T-cell (primary cell): ENCODE data around the gene CNKSR3. TPM values are rescaled to one million over a fixed set of nuclear protein-coding genes. Genes with fewer than 3 reads are reported as not detected.

Experiments
- ATAC-seq, 4 experiments: fragments of 200-7000 bp in 3 of 4; fragments of 150-1000 bp in 1 of 4; cut with Tn5 transposase; replicated peaks in 1 of 4; 1 replicate in 3 of 4; 2 replicates in 1 of 4; pipeline ENCODE4 v1.10.0; 2021; ENCODE audit warnings: moderate library complexity in 3 of 4, mild to moderate bottlenecking in 2 of 4, moderate number of reproducible peaks in 1 of 4
- CTCF ChIA-PET, 2 donors: fragments of 300-600 bp; sonication (Branson Sonifier 250); formaldehyde crosslinking; loops; one replicate each; lab custom pipeline; 2022; ENCODE audit warnings: antibody characterized with exemption in 2 of 2; lab: Charles Lee
- POLR2A ChIA-PET, 2 donors: fragments of 300-600 bp; sonication (Branson Sonifier 250); formaldehyde crosslinking; loops; one replicate each; lab custom pipeline; 2022; ENCODE audit warnings: antibody characterized with exemption in 2 of 2; lab: Charles Lee
- DNase-seq, 35 experiments: peaks; one replicate each; pipeline versions ENCODE4 v3.0.0 to v3.0.0-alpha.2; 2013 to 2023
- H3K27ac ChIP-seq: one replicate; pipeline ENCODE4 v1.5.1; 2013; ENCODE audit warnings: low read length
- H3K27me3 ChIP-seq, 2 experiments: replicated peaks in 1 of 2; 1 replicate in 1 of 2; 2 replicates in 1 of 2; pipeline versions ENCODE4 v1.6.1 to v1.7.0; 2013; ENCODE audit warnings: low read length in 1 of 2, mixed read lengths in 1 of 2; ENCODE audit not compliant: control insufficient read depth in 2 of 2, insufficient read depth in 2 of 2; ENCODE audit errors: extremely low read depth in 1 of 2
- H3K36me3 ChIP-seq, 2 donors: 1 replicate in 1 of 2; 2 replicates in 1 of 2; pipeline versions ENCODE4 v1.6.1 to v1.7.0; 2013; ENCODE audit warnings: low read length in 1 of 2; ENCODE audit not compliant: control insufficient read depth in 2 of 2, insufficient read depth in 1 of 2; ENCODE audit errors: extremely low read depth in 1 of 2
- H3K4me1 ChIP-seq, 2 experiments: 1 replicate in 1 of 2; 2 replicates in 1 of 2; pipeline versions ENCODE4 v1.6.1 to v1.7.0; 2013; ENCODE audit warnings: low read length in 2 of 2, mixed read lengths in 1 of 2; ENCODE audit not compliant: insufficient read depth in 2 of 2, control insufficient read depth in 1 of 2; ENCODE audit errors: extremely low read depth in 1 of 2
- H3K4me3 ChIP-seq, 2 donors: 1 replicate in 1 of 2; 2 replicates in 1 of 2; pipeline versions ENCODE4 v1.5.1 to v1.7.0; 2013; ENCODE audit warnings: mild to moderate bottlenecking in 2 of 2, low read length in 1 of 2, moderate library complexity in 1 of 2; ENCODE audit not compliant: control insufficient read depth in 1 of 2; ENCODE audit errors: extremely low read depth in 1 of 2
- H3K9me3 ChIP-seq: 2 replicates; pipeline ENCODE4 v1.7.0; 2013
- H3K27ac Mint-ChIP-seq, 2 donors: one replicate each; pipeline ENCODE4 v1.8.0; 2020 to 2021; ENCODE audit warnings: mild to moderate bottlenecking in 2 of 2, mixed read lengths in 2 of 2
- H3K27me3 Mint-ChIP-seq, 2 donors: one replicate each; pipeline ENCODE4 v1.8.0; 2021 to 2022; ENCODE audit warnings: mixed read lengths in 2 of 2
- H3K36me3 Mint-ChIP-seq: one replicate; pipeline ENCODE4 v1.8.0; 2021; ENCODE audit warnings: mixed read lengths
- H3K4me1 Mint-ChIP-seq, 3 donors: one replicate each; pipeline ENCODE4 v1.8.0; 2020 to 2022; ENCODE audit warnings: mixed read lengths in 3 of 3, mild to moderate bottlenecking in 1 of 3
- H3K4me3 Mint-ChIP-seq, 3 donors: one replicate each; pipeline ENCODE4 v1.8.0; 2020 to 2022; ENCODE audit warnings: mild to moderate bottlenecking in 3 of 3, mixed read lengths in 3 of 3, moderate library complexity in 3 of 3
- H3K9me3 Mint-ChIP-seq, 3 donors: one replicate each; pipeline ENCODE4 v1.8.0; 2020 to 2022; ENCODE audit warnings: mixed read lengths in 3 of 3
- WGBS: methylation state at CpG from one replicate; pipeline ENCODE4 v1.1.5; 2013; ENCODE audit warnings: missing lambda C conversion rate; ENCODE audit not compliant: insufficient coverage; 5-methylcytosine and 5-hydroxymethylcytosine counted together
- total RNA-seq, 35 experiments: library from RNA in 6 of 35; stranded (reverse) in 6 of 35; fragments of 120-200 nt in 1 of 35; gene quantifications; one replicate each; pipeline versions ENCODE4 v1.2.1 to v1.2.4 and lab custom pipeline; 2013 to 2026

The CNKSR3 gene
- total RNA-seq, 5 donors from 2014 or later (not counting 1 experiment from before 2014, with no cell fraction given), result 0.05 to 0.35 (median 0.20) TPM

- Mint-ChIP-seq H3K36me3 (no peaks in the 10 kb centered on the region), H3K27ac (no peak overlapping the region), H3K4me1 (no peaks in the 10 kb centered on the region), H3K4me3 (no peak overlapping the region), H3K9me3 (no peaks in the 10 kb centered on the region), H3K27me3 (peaks cover 0 to 3% of the 10 kb centered on the region in 2 donors)
- ChIA-PET POLR2A (no interaction called here), CTCF (interaction anchor here in 1 of 2 donors (0.6 kb wide), 1 partner anchor 67 kb away, joined by 4 read pairs; no protein-coding TSS in a partner anchor)
- Histone ChIP-seq H3K27me3 (no peaks in the 10 kb centered on the region), H3K9me3 (no peaks in the 10 kb centered on the region), H3K4me3 (no peak overlapping the region), H3K36me3 (no peaks in the 10 kb centered on the region), H3K4me1 (no peaks in the 10 kb centered on the region), H3K27ac (no peak overlapping the region)
- DNase-seq (no peak), ATAC-seq (no peak)
- WGBS, result 83% methylated on average over 1 of the region's 3 CpGs
Observed at GRCh38 chr6:154538640-154539191, 28.2 kb upstream of the CNKSR3 start.

DNA sequence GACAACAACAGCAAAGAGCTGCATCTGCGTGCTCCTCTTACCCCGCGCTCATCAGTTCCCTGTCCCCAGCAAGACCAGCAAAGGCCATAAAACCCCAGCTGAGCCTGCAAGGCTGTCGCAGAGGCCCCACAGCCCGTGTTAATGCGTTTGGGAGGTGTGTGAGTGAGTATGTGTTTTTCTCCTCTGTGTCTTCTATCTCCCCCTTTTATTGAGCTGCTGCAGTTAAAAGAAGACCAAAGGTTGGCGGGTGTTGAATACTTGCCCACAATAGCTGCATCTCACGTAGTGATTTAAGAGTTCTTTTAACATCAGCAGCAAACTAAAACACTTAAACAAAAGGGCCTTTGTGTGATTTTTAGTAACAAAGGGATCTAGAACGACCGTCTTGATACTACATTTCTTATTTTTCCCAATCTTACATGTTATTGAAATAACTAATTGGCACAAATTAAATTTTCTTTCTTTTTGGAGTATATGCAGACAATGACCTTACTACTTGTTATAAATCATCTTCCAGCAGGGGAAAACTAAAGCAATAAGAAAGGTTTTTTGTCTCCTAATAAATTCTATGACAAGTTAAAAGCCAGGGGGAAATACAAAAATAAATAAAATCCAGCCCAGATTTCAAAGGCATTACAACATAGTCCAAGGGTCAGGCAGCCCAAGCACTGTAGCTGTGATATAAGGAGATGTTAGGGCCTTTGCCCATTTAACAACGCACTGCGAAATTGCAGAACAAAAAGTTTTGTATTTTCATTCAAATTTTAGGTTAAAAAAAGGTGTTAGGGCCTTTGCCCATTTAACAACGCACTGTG lies 27.2 kb upstream of the CNKSR3 start:
- Mint-ChIP-seq H3K4me1 (no peaks in the 10 kb centered on the region), H3K27ac (no peak overlapping the region), H3K9me3 (no peaks in the 10 kb centered on the region), H3K27me3 (peaks cover 0 to 3% of the 10 kb centered on the region in 2 donors), H3K4me3 (no peak overlapping the region), H3K36me3 (no peaks in the 10 kb centered on the region)
- POLR2A ChIA-PET, result no interaction called here
- no peaks in the 10 kb centered on the region for H3K9me3 ChIP-seq
- DNase-seq (no peak), ATAC-seq (no peak)
- H3K36me3 ChIP-seq, result no peaks in the 10 kb centered on the region
- H3K4me1 ChIP-seq, result no peaks in the 10 kb centered on the region
- CTCF ChIA-PET, result interaction anchor here in 1 of 2 donors (0.6 kb wide), 1 partner anchor 68 kb away, joined by 4 read pairs; no protein-coding TSS in a partner anchor
- no peak overlapping the region for H3K4me3 ChIP-seq
- H3K27me3 ChIP-seq, result no peaks in the 10 kb centered on the region
- no peak overlapping the region for H3K27ac ChIP-seq
- WGBS, result 100% methylated on average over 3 of the region's 13 CpGs

GRCh38 chr6:154536999-154537398 lies 26.5 kb upstream of the CNKSR3 start:
- CTCF ChIA-PET, result no interaction called here
- WGBS, result 90% methylated on average over 1 of the region's 3 CpGs

GRCh38 chr6:154536255-154536654 lies 25.8 kb upstream of the CNKSR3 start:
- Histone ChIP-seq H3K27me3 (no peaks in the 10 kb centered on the region), H3K27ac (no peak overlapping the region), H3K4me1 (no peaks in the 10 kb centered on the region), H3K4me3 (no peak overlapping the region), H3K9me3 (no peaks in the 10 kb centered on the region), H3K36me3 (no peaks in the 10 kb centered on the region)
- ChIA-PET CTCF (no interaction called here), POLR2A (no interaction called here)
- H3K4me1 Mint-ChIP-seq, result no peaks in the 10 kb centered on the region
- no peaks in the 10 kb centered on the region for H3K9me3 Mint-ChIP-seq
- H3K27me3 Mint-ChIP-seq, result peaks cover 0 to 3% of the 10 kb centered on the region in 2 donors
- H3K36me3 Mint-ChIP-seq, result no peaks in the 10 kb centered on the region
- DNase-seq (no peak), ATAC-seq (no peak)
- no peak overlapping the region for H3K27ac Mint-ChIP-seq
- H3K4me3 Mint-ChIP-seq, result no peak overlapping the region
- WGBS, result no CpG with 5 or more reads among the region's 7 CpGs

More at GRCh38 chr6:154536999-154537398, 26.5 kb upstream of the CNKSR3 start:
- POLR2A ChIA-PET, result no interaction called here
- no peak for DNase-seq
- no peaks in the 10 kb centered on the region for H3K9me3 Mint-ChIP-seq
- H3K4me3 ChIP-seq, result no peak overlapping the region
- no peaks in the 10 kb centered on the region for H3K36me3 ChIP-seq
- no peaks in the 10 kb centered on the region for H3K4me1 Mint-ChIP-seq
- no peak overlapping the region for H3K4me3 Mint-ChIP-seq
- H3K36me3 Mint-ChIP-seq, result no peaks in the 10 kb centered on the region
- H3K27ac ChIP-seq, result no peak overlapping the region
- H3K27ac Mint-ChIP-seq, result no peak overlapping the region
- no peaks in the 10 kb centered on the region for H3K9me3 ChIP-seq
- no peaks in the 10 kb centered on the region for H3K27me3 ChIP-seq
- H3K4me1 ChIP-seq, result no peaks in the 10 kb centered on the region
- no peak for ATAC-seq
- peaks cover 0 to 3% of the 10 kb centered on the region in 2 donors for H3K27me3 Mint-ChIP-seq

DNA sequence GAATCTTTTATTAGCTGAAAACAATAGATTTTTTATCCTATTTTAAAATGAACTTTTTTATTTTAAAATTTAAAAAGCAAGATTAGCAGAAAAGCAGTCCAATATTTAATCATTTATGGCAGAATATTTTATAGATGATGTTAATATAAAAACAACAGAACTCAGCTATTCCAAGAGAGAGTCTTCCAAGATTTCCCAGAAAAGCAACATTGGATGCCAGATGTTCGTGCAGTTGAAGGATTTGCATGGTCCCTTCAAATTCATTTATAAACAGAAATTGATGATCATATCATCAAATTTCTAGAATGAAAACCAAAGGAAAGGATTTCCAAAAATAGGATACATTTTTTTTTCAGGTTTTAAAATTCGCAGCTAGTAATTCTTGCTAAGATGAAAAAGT lies 25.4 kb upstream of the CNKSR3 start:
- peaks cover 0 to 3% of the 10 kb centered on the region in 2 donors for H3K27me3 Mint-ChIP-seq
- DNase-seq (no peak), ATAC-seq (no peak)
- Histone ChIP-seq H3K27me3 (no peaks in the 10 kb centered on the region), H3K27ac (no peak overlapping the region), H3K4me1 (no peaks in the 10 kb centered on the region), H3K4me3 (no peak overlapping the region), H3K36me3 (no peaks in the 10 kb centered on the region), H3K9me3 (no peaks in the 10 kb centered on the region)
- no peaks in the 10 kb centered on the region for H3K9me3 Mint-ChIP-seq
- no peaks in the 10 kb centered on the region for H3K36me3 Mint-ChIP-seq
- H3K4me1 Mint-ChIP-seq, result no peaks in the 10 kb centered on the region
- H3K4me3 Mint-ChIP-seq, result no peak overlapping the region
- no CpG with 5 or more reads among the region's 2 CpGs for WGBS
- no peak overlapping the region for H3K27ac Mint-ChIP-seq
- ChIA-PET CTCF (no interaction called here), POLR2A (no interaction called here)

GRCh38 chr6:154535147-154535546 lies 24.7 kb upstream of the CNKSR3 start:
- H3K27me3 ChIP-seq, result no peaks in the 10 kb centered on the region
- Mint-ChIP-seq H3K27ac (no peak overlapping the region), H3K36me3 (no peaks in the 10 kb centered on the region), H3K9me3 (no peaks in the 10 kb centered on the region), H3K27me3 (peaks cover 0 to 3% of the 10 kb centered on the region in 2 donors), H3K4me1 (no peaks in the 10 kb centered on the region), H3K4me3 (no peak overlapping the region)
- no peak overlapping the region for H3K4me3 ChIP-seq
- no CpG with 5 or more reads among the region's 3 CpGs for WGBS
- no peak overlapping the region for H3K27ac ChIP-seq
- H3K4me1 ChIP-seq, result no peaks in the 10 kb centered on the region
- H3K36me3 ChIP-seq, result no peaks in the 10 kb centered on the region
- ATAC-seq (no peak), DNase-seq (no peak)
- ChIA-PET POLR2A (no interaction called here), CTCF (no interaction called here)
- no peaks in the 10 kb centered on the region for H3K9me3 ChIP-seq
